Astrocyte (in vitro differentiated cells and primary cell): ENCODE measurements around the gene ZSCAN26. TPM values are rescaled to one million over a fixed set of nuclear protein-coding genes. Genes with fewer than 3 reads are reported as not detected.

Source experiments
- DNase-seq: peaks from one replicate; pipeline ENCODE4 v3.0.0-alpha.2; 2010; ENCODE audit warnings: low read depth
- FAIRE-seq: peaks from 2 replicates; lab custom pipeline; 2011; peaks lifted over from hg19 to GRCh38; lab: Jason Lieb, UNC
- H2AFZ ChIP-seq: 2 replicates; pipeline ENCODE4 v1.6.0; 2012; ENCODE audit warnings: low read depth, low read length, inconsistent platforms
- H3K27ac ChIP-seq: 2 replicates; pipeline ENCODE4 v1.5.1; 2011; ENCODE audit warnings: low read depth, low read length, inconsistent platforms
- H3K27me3 ChIP-seq: 2 replicates; pipeline ENCODE4 v1.6.0; 2011; ENCODE audit warnings: low read length, inconsistent platforms; ENCODE audit not compliant: insufficient read depth
- H3K36me3 ChIP-seq: 2 replicates; pipeline ENCODE4 v1.5.1; 2011; ENCODE audit warnings: low read length, inconsistent platforms; ENCODE audit not compliant: insufficient read depth
- H3K4me1 ChIP-seq: 2 replicates; pipeline ENCODE4 v1.5.1; 2011; ENCODE audit warnings: low read length, inconsistent platforms; ENCODE audit not compliant: insufficient read depth
- H3K4me2 ChIP-seq: 2 replicates; pipeline ENCODE4 v1.6.0; 2012; ENCODE audit warnings: low read length, inconsistent platforms
- H3K4me3 ChIP-seq: 2 replicates; pipeline ENCODE4 v1.5.1; 2011; ENCODE audit warnings: low read depth, mild to moderate bottlenecking, low read length, inconsistent platforms; ENCODE audit not compliant: insufficient read depth
- H3K79me2 ChIP-seq: 2 replicates; pipeline ENCODE4 v1.6.0; 2012; ENCODE audit warnings: mild to moderate bottlenecking, low read length, inconsistent platforms; ENCODE audit not compliant: insufficient read depth
- H3K9ac ChIP-seq: 2 replicates; pipeline ENCODE4 v1.6.0; 2012; ENCODE audit warnings: mild to moderate bottlenecking, low read length, inconsistent platforms
- H3K9me3 ChIP-seq: 2 replicates; pipeline ENCODE4 v1.5.1; 2012; ENCODE audit warnings: low read depth, mild to moderate bottlenecking, low read length, inconsistent platforms; ENCODE audit not compliant: insufficient read depth
- H4K20me1 ChIP-seq: 2 replicates; pipeline ENCODE4 v1.6.0; 2012; ENCODE audit warnings: low read length, inconsistent platforms; ENCODE audit not compliant: insufficient read depth
- H3K27ac Mint-ChIP-seq: one replicate; pipeline ENCODE4 v1.8.0; 2021; ENCODE audit warnings: mild to moderate bottlenecking, mixed read lengths; ENCODE audit not compliant: unreplicated experiment
- H3K27me3 Mint-ChIP-seq: one replicate; pipeline ENCODE4 v1.8.0; 2021; ENCODE audit warnings: low read depth, mixed read lengths; ENCODE audit not compliant: unreplicated experiment
- H3K36me3 Mint-ChIP-seq: one replicate; pipeline ENCODE4 v1.8.0; 2021; ENCODE audit warnings: low read depth, mixed read lengths; ENCODE audit not compliant: unreplicated experiment
- H3K4me1 Mint-ChIP-seq: one replicate; pipeline ENCODE4 v1.8.0; 2021; ENCODE audit warnings: low read depth, mixed read lengths; ENCODE audit not compliant: unreplicated experiment
- H3K4me3 Mint-ChIP-seq: one replicate; pipeline ENCODE4 v1.8.0; 2021; ENCODE audit warnings: mild to moderate bottlenecking, moderate library complexity, mixed read lengths; ENCODE audit not compliant: unreplicated experiment
- H3K9me3 Mint-ChIP-seq: one replicate; pipeline ENCODE4 v1.8.0; 2021; ENCODE audit warnings: mild to moderate bottlenecking, mixed read lengths; ENCODE audit not compliant: unreplicated experiment
- CTCF ChIP-seq: IDR thresholded peaks from 2 replicates; pipeline ENCODE4 v1.5.1; 2011; ENCODE audit warnings: low read depth, mild to moderate bottlenecking, inconsistent platforms, low read length, moderate library complexity; ENCODE audit not compliant: insufficient read depth
- EZH2 ChIP-seq: IDR thresholded peaks from 2 replicates; pipeline ENCODE4 v1.6.1; 2012; ENCODE audit warnings: mild to moderate bottlenecking, low read length, inconsistent platforms; ENCODE audit not compliant: insufficient read depth
- total RNA-seq: library from RNA; stranded (reverse); gene quantifications from 2 replicates; pipeline ENCODE4 v1.2.1, GENCODE V29; 2021

The ZSCAN26 gene
- total RNA-seq, 1 donor from 2014 or later = 12.0 TPM

GRCh38 chr6:28280595-28281287, 13.8 kb downstream of the ZSCAN26 start:
- Histone ChIP-seq H3K4me3 (peak overlapping the region; percentile 84), H3K9ac (peak overlapping the region; percentile 86), H3K27ac (no peak overlapping the region), H2AFZ (peak overlapping the region; percentile 89), H4K20me1 (no peaks in the 10 kb centered on the region), H3K9me3 (peaks cover 4% of the 10 kb centered on the region), H3K36me3 (peaks cover 16% of the 10 kb centered on the region), H3K27me3 (no peaks in the 10 kb centered on the region), H3K79me2 (peaks cover 19% of the 10 kb centered on the region), H3K4me1 (no peaks in the 10 kb centered on the region), H3K4me2 (peak overlapping the region; percentile 90)
- Mint-ChIP-seq H3K27me3 (no peaks in the 10 kb centered on the region), H3K4me1 (no peaks in the 10 kb centered on the region), H3K27ac (no peak overlapping the region), H3K36me3 (peaks cover 15% of the 10 kb centered on the region), H3K4me3 (peak overlapping the region; percentile 96), H3K9me3 (no peaks in the 10 kb centered on the region)
- no peak for FAIRE-seq
- DNase-seq = no peak
- TF ChIP-seq EZH2 = no peak
- TF ChIP-seq CTCF = no peak

GRCh38 chr6:28281288-28282064, 14.5 kb downstream of the ZSCAN26 start, which contains the start of gene PGBD1:
Gene PGBD1 (plus strand): TSS chr6:28281572. CDS start chr6:28283814, 2,242 bp downstream.
- Histone ChIP-seq H3K27ac (peak within 1 kb of the TSS; percentile 19), H3K4me1 (no peaks in the 10 kb centered on the region), H2AFZ (peak within 1 kb of the TSS; percentile 89), H3K4me3 (peak within 1 kb of the TSS; percentile 84), H3K9me3 (peaks cover 4% of the 10 kb centered on the region), H3K27me3 (no peaks in the 10 kb centered on the region), H3K79me2 (peaks cover 19% of the 10 kb centered on the region), H3K36me3 (peaks cover 15% of the 10 kb centered on the region), H3K4me2 (peak within 1 kb of the TSS; percentile 90), H4K20me1 (no peaks in the 10 kb centered on the region), H3K9ac (peak within 1 kb of the TSS; percentile 86)
- H3K4me1 Mint-ChIP-seq = no peaks in the 10 kb centered on the region
- peak within 1 kb of the TSS; percentile 96 for H3K4me3 Mint-ChIP-seq
- no peaks in the 10 kb centered on the region for H3K9me3 Mint-ChIP-seq
- peak within 1 kb of the TSS; percentile 77 for H3K27ac Mint-ChIP-seq
- TF ChIP-seq EZH2 = no peak
- TF ChIP-seq CTCF = no peak
- H3K36me3 Mint-ChIP-seq = peaks cover 15% of the 10 kb centered on the region
- FAIRE-seq (no peak), DNase-seq (peak; percentile 61)
- no peaks in the 10 kb centered on the region for H3K27me3 Mint-ChIP-seq
